Urothelium cell line (cell line): Measurements from ENCODE around the gene AEBP2.
A peak's percentile ranks its signal among the peaks of the same experiment; 100 is the strongest.
"Not testable (repeated sequence)": the region's sequence is repeated elsewhere in the genome, so short reads cannot be mapped to it uniquely, and the experiment has no call there.

Experiments
- DNase-seq: peaks from one replicate; pipeline ENCODE4 v3.0.0; 2011; ENCODE audit warnings: low spot score, mixed read lengths
- FAIRE-seq: peaks from 2 replicates; lab custom pipeline; 2011; peaks lifted over from hg19 to GRCh38; lab: Jason Lieb, UNC

The AEBP2 gene

DNA sequence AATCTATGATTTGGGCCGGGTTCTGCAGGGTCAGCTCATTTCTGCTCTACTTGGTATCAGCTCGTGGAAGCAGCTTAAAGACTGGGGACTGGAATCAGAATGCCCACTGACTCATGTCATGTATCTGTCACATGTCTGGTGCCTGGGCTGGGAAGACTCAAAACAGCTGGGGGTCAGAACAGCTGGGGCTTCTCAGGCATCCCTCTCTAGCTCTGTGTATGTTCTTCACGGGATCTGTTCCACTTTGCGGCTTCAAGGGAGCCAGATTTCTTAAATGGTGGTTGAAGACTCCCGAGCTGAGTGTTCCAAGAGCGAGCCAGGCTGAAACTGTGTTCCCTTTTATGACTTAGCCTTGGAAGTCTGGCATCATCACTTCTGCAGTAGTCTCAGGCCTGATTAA is 11.9 kb downstream of the AEBP2 start:
- DNase-seq = no peak
- FAIRE-seq = no peak

- DNase-seq = no peak
- FAIRE-seq = no peak
Observed at GRCh38 chr12:19453961-19454360, 14.7 kb downstream of the AEBP2 start.

DNA sequence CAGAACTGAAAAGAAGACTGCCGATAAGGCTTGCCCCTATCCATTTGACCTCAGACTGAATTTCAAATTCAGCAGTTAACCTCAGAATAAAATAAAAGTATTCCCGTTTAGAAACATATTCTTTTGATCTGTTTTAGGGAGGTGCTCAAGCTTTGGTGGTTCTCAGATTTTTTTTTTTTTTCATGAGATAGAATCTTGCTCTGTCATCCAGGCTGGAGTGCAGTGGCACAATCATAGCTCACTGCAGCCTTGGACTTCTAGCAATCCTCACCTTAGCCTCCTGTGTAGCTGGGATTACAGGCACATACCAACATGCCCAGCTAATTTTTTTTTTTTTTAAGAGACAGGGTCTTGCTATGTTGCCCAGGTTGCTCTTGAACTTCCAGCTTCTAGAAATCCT is 15.5 kb downstream of the AEBP2 start:
- DNase-seq (no peak), FAIRE-seq (no peak)

GRCh38 chr12:19456176-19456575 is 16.9 kb downstream of the AEBP2 start:
- DNase-seq = no peak
- no peak for FAIRE-seq

- no peak for FAIRE-seq
- no peak for DNase-seq
Observed at GRCh38 chr12:19457561-19457960, 18.3 kb downstream of the AEBP2 start.

GRCh38 chr12:19458733-19459132 is 19.4 kb downstream of the AEBP2 start:
- FAIRE-seq = no peak
- DNase-seq = no peak

DNA sequence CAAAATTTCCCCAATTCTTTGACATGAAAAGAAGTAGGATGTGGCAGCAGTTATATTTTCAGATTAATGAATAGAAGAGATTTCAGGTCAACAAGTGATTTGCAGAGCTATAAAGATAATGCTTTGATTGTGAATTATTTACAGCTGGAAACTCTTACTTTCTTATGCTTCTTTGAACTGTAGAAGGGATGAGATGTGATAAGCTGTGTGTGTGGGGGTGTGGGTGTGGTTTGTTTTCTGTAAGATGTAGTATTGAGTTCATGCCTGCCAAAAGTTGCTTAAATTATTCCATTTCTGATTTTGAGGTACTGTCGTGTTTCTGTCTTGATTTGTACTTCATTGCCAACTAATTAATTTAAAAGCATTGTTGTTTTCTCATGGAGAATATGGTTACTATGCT is 22.7 kb downstream of the AEBP2 start:
- no peak for DNase-seq
- no peak for FAIRE-seq

DNA sequence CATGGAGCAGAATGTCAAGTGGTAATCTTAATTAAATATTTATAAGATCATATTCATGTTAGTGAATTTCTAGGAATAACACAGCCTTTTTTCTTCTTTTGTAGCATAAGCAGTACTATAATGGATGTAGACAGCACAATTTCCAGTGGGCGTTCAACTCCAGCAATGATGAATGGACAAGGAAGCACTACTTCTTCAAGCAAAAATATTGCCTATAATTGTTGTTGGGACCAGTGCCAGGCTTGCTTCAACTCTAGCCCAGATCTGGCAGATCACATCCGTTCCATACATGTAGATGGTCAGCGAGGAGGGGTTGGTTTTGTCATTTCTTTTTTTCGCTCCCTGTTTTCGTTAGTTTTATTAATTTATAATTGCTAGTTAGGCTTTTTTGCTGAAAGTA is 23.1 kb downstream of the AEBP2 start:
- DNase-seq (no peak), FAIRE-seq (no peak)

DNA sequence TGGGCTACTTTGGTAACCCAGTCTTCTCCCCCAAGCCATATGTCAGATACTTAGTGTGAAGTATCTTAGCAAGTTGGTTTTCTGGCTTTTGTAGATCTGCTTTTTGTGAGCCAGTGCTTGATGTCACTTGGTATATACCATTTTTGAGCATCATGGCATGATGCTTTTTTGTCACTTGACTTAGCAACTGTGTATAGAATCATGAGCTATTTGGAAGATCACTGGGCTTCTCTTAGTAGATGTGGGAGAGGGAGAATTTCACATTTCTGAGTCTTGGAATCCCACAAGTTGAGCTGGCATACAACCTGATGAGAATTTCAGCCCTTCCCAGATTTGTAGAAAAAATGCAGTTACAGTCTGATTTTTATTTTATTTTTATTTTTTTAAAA is 24.9 kb downstream of the AEBP2 start:
- DNase-seq (no peak), FAIRE-seq (peak; percentile 23)

DNA sequence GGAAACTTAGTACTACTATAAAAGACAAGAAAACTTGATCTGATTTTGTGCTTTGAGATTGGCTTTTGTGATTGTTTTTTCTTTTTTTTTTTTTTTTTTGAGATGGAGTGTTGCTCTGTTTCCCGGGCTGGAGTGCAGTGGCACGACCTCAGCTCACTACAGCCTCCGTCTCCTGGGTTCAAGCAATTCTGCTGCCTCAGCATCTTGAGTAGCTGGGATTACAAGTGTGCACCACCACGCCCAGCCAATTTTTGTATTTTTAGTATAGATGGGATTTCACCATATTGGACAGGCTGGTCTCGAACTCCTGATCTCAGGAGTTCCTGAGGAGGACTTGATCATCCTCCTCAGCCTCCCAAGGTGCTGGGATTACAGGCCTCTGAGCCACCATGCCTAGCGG is 26.4 kb downstream of the AEBP2 start:
- DNase-seq (no peak), FAIRE-seq (no peak)

GRCh38 chr12:19474147-19474546 is 34.9 kb downstream of the AEBP2 start:
- DNase-seq (no peak), FAIRE-seq (no peak)

GRCh38 chr12:19475884-19476505 is 36.7 kb downstream of the AEBP2 start:
- DNase-seq, FAIRE-seq: not testable (repeated sequence)

DNA sequence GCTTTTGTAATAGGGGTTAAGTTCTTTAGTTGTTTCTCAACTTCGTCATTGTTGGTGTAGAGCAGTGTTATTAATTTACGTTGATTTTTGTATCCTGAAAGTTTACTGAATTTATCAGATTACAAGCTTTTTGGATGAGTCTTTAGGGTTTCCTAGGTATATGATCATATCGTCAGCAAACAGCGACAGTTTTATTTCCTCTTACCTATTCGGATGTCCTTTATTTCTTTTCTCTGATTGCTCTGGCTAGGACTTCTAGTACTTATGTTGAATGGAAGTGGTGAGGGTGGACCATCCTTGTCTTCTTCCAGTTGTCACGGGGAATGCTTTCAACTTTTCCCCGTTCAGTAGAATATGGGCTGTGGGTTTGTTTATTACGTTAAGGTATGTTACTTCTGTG is 37.8 kb downstream of the AEBP2 start:
- FAIRE-seq = no peak
- DNase-seq = no peak

GRCh38 chr12:19480459-19480858 is 41.2 kb downstream of the AEBP2 start:
- FAIRE-seq (no peak), DNase-seq (no peak)

- no peak for FAIRE-seq
- DNase-seq = no peak
Observed at GRCh38 chr12:19482036-19482435, 42.7 kb downstream of the AEBP2 start.

DNA sequence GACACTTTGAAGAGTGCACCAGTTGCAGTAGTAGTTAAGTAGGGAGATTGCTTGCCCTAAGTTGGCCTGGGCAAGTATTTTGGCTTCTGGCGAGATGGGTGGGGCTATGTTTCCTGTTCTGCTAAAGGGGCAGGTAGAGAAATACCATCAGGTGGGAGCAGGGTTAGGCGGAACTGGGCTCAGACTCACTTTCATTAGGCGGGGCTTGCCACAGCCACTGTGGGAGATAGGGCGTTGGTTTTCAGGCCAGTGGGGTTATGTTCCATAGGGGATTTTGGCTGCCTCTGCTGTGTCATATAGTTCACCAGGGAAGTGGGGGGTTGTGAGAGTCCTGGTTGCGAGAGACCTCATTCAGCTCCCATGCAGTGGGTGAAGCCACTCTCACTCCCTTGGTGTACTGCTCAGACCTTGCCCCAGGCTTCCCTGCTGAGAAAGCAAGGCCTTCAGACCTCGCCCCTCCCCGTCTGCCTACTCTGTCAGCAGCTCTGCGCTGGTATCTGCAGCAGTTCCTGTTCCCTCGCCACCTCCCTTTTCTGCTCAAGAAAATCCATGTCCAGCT is 43.3 kb downstream of the AEBP2 start:
- FAIRE-seq (no peak), DNase-seq (no peak)

- FAIRE-seq (no peak), DNase-seq (no peak)
Observed at GRCh38 chr12:19483727-19484126, 44.4 kb downstream of the AEBP2 start.

DNA sequence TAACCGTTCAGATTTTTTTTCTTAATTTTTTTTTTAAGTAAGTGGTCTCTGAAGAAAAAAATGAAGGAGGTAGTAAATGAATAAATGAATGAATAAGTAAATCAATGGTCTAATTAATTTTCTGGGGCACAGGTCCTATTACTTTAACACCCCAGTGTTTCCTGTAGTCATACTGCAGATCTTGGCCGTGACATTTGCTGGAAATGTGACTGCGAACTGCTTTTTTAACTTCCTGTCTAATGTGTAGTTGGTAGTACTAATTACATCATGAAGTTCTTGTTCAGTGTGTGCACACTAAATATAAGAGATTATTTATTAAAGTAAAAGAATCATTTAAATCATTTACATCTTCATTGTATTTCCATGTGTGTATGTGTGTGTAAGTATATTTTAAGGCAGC is 45.4 kb downstream of the AEBP2 start:
- no peak for FAIRE-seq
- DNase-seq = no peak

GRCh38 chr12:19485240-19485639 is 45.9 kb downstream of the AEBP2 start:
- DNase-seq (no peak), FAIRE-seq (no peak)

GRCh38 chr12:19489168-19489567 is 49.9 kb downstream of the AEBP2 start:
- no peak for FAIRE-seq
- DNase-seq = no peak

- FAIRE-seq = no peak
- DNase-seq = no peak
Observed at GRCh38 chr12:19490908-19491307, 51.6 kb downstream of the AEBP2 start.

GRCh38 chr12:19491863-19492262 is 52.6 kb downstream of the AEBP2 start:
- DNase-seq (no peak), FAIRE-seq (no peak)

- FAIRE-seq = no peak
- no peak for DNase-seq
Observed at GRCh38 chr12:19496219-19496878, 57.1 kb downstream of the AEBP2 start.
